GM06990 (cell line): ENCODE measurements around the gene CDK6.

Experiments
- DNase-seq: peaks from one replicate; pipeline ENCODE4 v3.0.0-alpha.2; 2011; ENCODE audit not compliant: insufficient read length; ENCODE audit errors: extremely low read depth
- H3K27me3 ChIP-seq: replicated peaks from 2 replicates; pipeline ENCODE4 v1.6.0; 2011; ENCODE audit warnings: low read length; ENCODE audit not compliant: control insufficient read depth, insufficient read depth
- H3K36me3 ChIP-seq: 2 replicates; pipeline ENCODE4 v1.5.1; 2011; ENCODE audit warnings: low read length; ENCODE audit not compliant: control insufficient read depth, insufficient read depth
- H3K4me3 ChIP-seq: replicated peaks from 2 replicates; pipeline ENCODE4 v1.5.1; 2011; ENCODE audit warnings: low read depth, mild to moderate bottlenecking, control low read depth, low read length
- TF ChIP-seq, protein P1 (sequence below): IDR thresholded peaks from 2 replicates; pipeline ENCODE4 v1.5.1; 2011; ENCODE audit warnings: low read length, control low read depth, mild to moderate bottlenecking, inconsistent platforms; ENCODE audit not compliant: insufficient read depth, poor library complexity, severe bottlenecking

The CDK6 gene

DNA sequence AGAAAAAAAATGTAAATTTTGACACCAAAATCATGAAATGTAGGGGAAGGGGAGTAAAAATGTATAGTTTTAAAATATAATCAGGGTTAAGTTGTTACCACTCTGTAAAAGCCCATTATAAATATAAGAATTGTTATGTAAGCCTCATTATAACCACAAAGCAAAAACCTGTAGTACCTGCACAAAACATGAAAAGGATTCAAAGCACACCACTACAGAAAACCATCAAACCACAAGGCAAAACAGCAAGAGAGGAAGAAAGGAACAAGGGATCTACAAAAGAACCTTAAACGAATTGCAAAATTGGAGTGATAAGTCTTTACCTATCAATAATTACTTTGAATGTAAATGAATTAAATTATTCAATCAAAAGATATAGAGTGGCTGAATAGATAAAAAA is 41.0 kb upstream of the CDK6 start:
- Histone ChIP-seq H3K4me3 (no peak overlapping the region), H3K27me3 (no peaks in the 10 kb centered on the region), H3K36me3 (no peaks in the 10 kb centered on the region)
- DNase-seq, result no peak
- TF ChIP-seq, protein P1, sequence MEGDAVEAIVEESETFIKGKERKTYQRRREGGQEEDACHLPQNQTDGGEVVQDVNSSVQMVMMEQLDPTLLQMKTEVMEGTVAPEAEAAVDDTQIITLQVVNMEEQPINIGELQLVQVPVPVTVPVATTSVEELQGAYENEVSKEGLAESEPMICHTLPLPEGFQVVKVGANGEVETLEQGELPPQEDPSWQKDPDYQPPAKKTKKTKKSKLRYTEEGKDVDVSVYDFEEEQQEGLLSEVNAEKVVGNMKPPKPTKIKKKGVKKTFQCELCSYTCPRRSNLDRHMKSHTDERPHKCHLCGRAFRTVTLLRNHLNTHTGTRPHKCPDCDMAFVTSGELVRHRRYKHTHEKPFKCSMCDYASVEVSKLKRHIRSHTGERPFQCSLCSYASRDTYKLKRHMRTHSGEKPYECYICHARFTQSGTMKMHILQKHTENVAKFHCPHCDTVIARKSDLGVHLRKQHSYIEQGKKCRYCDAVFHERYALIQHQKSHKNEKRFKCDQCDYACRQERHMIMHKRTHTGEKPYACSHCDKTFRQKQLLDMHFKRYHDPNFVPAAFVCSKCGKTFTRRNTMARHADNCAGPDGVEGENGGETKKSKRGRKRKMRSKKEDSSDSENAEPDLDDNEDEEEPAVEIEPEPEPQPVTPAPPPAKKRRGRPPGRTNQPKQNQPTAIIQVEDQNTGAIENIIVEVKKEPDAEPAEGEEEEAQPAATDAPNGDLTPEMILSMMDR, result no peak

GRCh38 chr7:92876836-92877235 is 40.5 kb upstream of the CDK6 start:
- Histone ChIP-seq H3K4me3 (no peak overlapping the region), H3K36me3 (no peaks in the 10 kb centered on the region), H3K27me3 (no peaks in the 10 kb centered on the region)
- DNase-seq, result no peak
- TF ChIP-seq, protein P1, result no peak

GRCh38 chr7:92875719-92876118 is 39.3 kb upstream of the CDK6 start:
- Histone ChIP-seq H3K27me3 (no peaks in the 10 kb centered on the region), H3K4me3 (no peak overlapping the region), H3K36me3 (no peaks in the 10 kb centered on the region)
- TF ChIP-seq, protein P1, result no peak
- DNase-seq, result no peak

DNA sequence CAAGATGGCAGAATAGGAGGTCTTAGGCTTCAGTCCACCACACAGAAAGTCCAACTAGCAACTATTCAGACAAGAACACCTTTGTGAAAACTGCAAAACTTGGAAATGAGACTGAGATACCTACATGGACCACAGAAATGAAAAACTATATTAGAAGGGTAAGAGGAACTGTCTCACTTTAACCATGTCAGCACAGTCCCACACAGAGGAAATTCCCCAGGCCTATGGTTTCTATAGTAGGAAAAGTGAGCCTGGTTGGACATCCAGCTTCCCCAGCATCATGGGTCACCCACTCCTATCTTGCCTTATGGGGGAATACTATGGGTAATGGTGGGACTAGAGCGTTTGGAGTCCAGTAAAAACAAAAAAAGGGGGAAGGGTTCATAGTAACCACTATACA is 38.8 kb upstream of the CDK6 start:
- Histone ChIP-seq H3K27me3 (no peaks in the 10 kb centered on the region), H3K4me3 (no peak overlapping the region), H3K36me3 (no peaks in the 10 kb centered on the region)
- TF ChIP-seq, protein P1, result no peak
- no peak for DNase-seq

- no peak for DNase-seq
- H3K27me3 ChIP-seq, result no peaks in the 10 kb centered on the region
- H3K36me3 ChIP-seq, result no peaks in the 10 kb centered on the region
- no peak overlapping the region for H3K4me3 ChIP-seq
- TF ChIP-seq, protein P1, result no peak
Observed at GRCh38 chr7:92874567-92874966, 38.2 kb upstream of the CDK6 start.

- H3K4me3 ChIP-seq, result no peak overlapping the region
- H3K36me3 ChIP-seq, result no peaks in the 10 kb centered on the region
- H3K27me3 ChIP-seq, result no peaks in the 10 kb centered on the region
- TF ChIP-seq, protein P1, result no peak
- DNase-seq, result no peak
Observed at GRCh38 chr7:92873776-92874175, 37.4 kb upstream of the CDK6 start.
